GM12878 (cell line): ENCODE results near the gene RABL3. TPM values are rescaled to one million over a fixed set of nuclear protein-coding genes. Genes with fewer than 3 reads are reported as not detected.

ENCODE experiments used
- ATAC-seq: fragments of 200-7000 bp; cut with Tn5 transposase; 3 replicates; pipeline ENCODE4 v1.9.1; 2020; ENCODE audit warnings: mild to moderate bottlenecking, moderate library complexity
- BruUV-seq: library from RNA; stranded (reverse); fragments of 400-500 nt; replicated peaks from 2 replicates; lab custom pipeline; 2021; lab: Mats Ljungman, UMichigan
- CTCF ChIA-PET: fragments of 300-600 bp; sonication (Branson Sonifier 250); formaldehyde crosslinking; extraction: SDS; loops from one replicate; lab custom pipeline; 2021; ENCODE audit warnings: inconsistent platforms; lab: Yijun Ruan, JAX
- POLR2A ChIA-PET: fragments of 350-600 bp; formaldehyde crosslinking; extraction: SDS; loops from one replicate; lab custom pipeline; 2021; ENCODE audit warnings: inconsistent platforms; lab: Charles Lee
- RAD21 ChIA-PET: fragments of 300-600 bp; sonication (Branson Sonifier 250); formaldehyde crosslinking; loops from one replicate; lab custom pipeline; 2023; ENCODE audit warnings: antibody characterized with exemption; ENCODE audit not compliant: unreplicated experiment; lab: Charles Lee
- SMC1A ChIA-PET: fragments of 300-600 bp; sonication (Branson Sonifier 250); formaldehyde crosslinking; loops from one replicate; lab custom pipeline; 2023; ENCODE audit not compliant: unreplicated experiment, uncharacterized antibody; lab: Charles Lee
- DNase-seq: peaks from one replicate; pipeline ENCODE4 v3.0.0-alpha.2; 2011; ENCODE audit warnings: low read depth, low spot score
- FAIRE-seq: peaks from 3 replicates; lab custom pipeline; 2011; peaks lifted over from hg19 to GRCh38; lab: Jason Lieb, UNC
- H2AFZ ChIP-seq: 2 replicates; pipeline ENCODE4 v1.6.0; 2011; ENCODE audit warnings: low read depth, low read length, control low read depth; ENCODE audit not compliant: control insufficient read depth
- H3K27ac ChIP-seq: 2 replicates; pipeline ENCODE4 v1.5.1; 2011; ENCODE audit warnings: control low read depth; ENCODE audit not compliant: control insufficient read depth, insufficient read depth
- H3K27me3 ChIP-seq, 2 experiments: replicated peaks in 1 of 2; 2 replicates each; pipeline versions ENCODE4 v1.6.0 to v1.6.1; 2011; ENCODE audit warnings: low read length in 1 of 2; ENCODE audit not compliant: control insufficient read depth in 2 of 2, insufficient read depth in 2 of 2
- H3K36me3 ChIP-seq, 2 experiments: 2 replicates each; pipeline ENCODE4 v1.5.1; 2011; ENCODE audit warnings: low read length in 1 of 2; ENCODE audit not compliant: control insufficient read depth in 2 of 2, insufficient read depth in 2 of 2
- H3K4me1 ChIP-seq: 2 replicates; pipeline ENCODE4 v1.6.1; 2011; ENCODE audit warnings: mild to moderate bottlenecking, low read length, moderate library complexity, mixed read lengths; ENCODE audit not compliant: control insufficient read depth, insufficient read depth
- H3K4me2 ChIP-seq: 2 replicates; pipeline ENCODE4 v1.6.0; 2011; ENCODE audit warnings: control low read depth; ENCODE audit not compliant: control insufficient read depth, insufficient read depth
- H3K4me3 ChIP-seq: fragments of 200-600 bp; sonication (generic); 2 replicates; pipeline ENCODE4 v1.5.1; 2016
- H3K79me2 ChIP-seq: 2 replicates; pipeline ENCODE4 v1.6.0; 2011; ENCODE audit warnings: low read length; ENCODE audit not compliant: control insufficient read depth, insufficient read depth
- H3K9ac ChIP-seq: 2 replicates; pipeline ENCODE4 v1.8.0; 2011; ENCODE audit warnings: low read length, control low read depth, mixed read lengths; ENCODE audit not compliant: control insufficient read depth, insufficient read depth
- H3K9me3 ChIP-seq: replicated peaks from 3 replicates; pipeline ENCODE4 v1.5.1; 2011; ENCODE audit warnings: mild to moderate bottlenecking, low read length; ENCODE audit not compliant: control insufficient read depth, insufficient read depth
- H4K20me1 ChIP-seq: 2 replicates; pipeline ENCODE4 v1.6.0; 2011; ENCODE audit not compliant: control insufficient read depth, insufficient read depth
- BCL11A ChIP-seq: IDR thresholded peaks from 2 replicates; pipeline ENCODE4 v1.6.1; 2011; ENCODE audit warnings: low read depth, low read length
- BMI1 ChIP-seq: fragments of 450-650 bp; IDR thresholded peaks from 2 replicates; pipeline ENCODE4 v1.6.1; 2016; ENCODE audit warnings: mild to moderate bottlenecking, moderate library complexity, borderline replicate concordance
- EZH2 ChIP-seq: IDR thresholded peaks from 2 replicates; pipeline ENCODE4 v1.6.1; 2012; ENCODE audit warnings: low read depth, mild to moderate bottlenecking, control low read depth, inconsistent platforms, low read length, borderline replicate concordance; ENCODE audit not compliant: control insufficient read depth
- HCFC1 ChIP-seq: fragments of 150-350 bp; IDR thresholded peaks from 2 replicates; pipeline ENCODE4 v1.6.1; 2014; ENCODE audit warnings: low read length
- IRF4 ChIP-seq: IDR thresholded peaks from 2 replicates; pipeline ENCODE4 v1.6.1; 2011; ENCODE audit warnings: low read depth, low read length
- MYB ChIP-seq: fragments of 150-350 bp; IDR thresholded peaks from 2 replicates; pipeline ENCODE4 v1.6.1; 2014; ENCODE audit warnings: mild to moderate bottlenecking, low read depth, low read length, borderline replicate concordance
- ZNF274 ChIP-seq: IDR thresholded peaks from one replicate; pipeline ENCODE4 v1.8.0; 2011; ENCODE audit not compliant: insufficient read length, insufficient read depth
- WGBS: methylation state at CpG from one replicate; pipeline ENCODE4 v1.1.6; 2016; ENCODE audit warnings: low lambda C conversion rate; ENCODE audit not compliant: insufficient replicate concordance, insufficient coverage; ENCODE audit errors: missing lambda C conversion rate; 5-methylcytosine and 5-hydroxymethylcytosine counted together
- in situ Hi-C: fragments of 300-500 bp; cut with MboI; formaldehyde crosslinking; loops from 9 replicates; pipeline ENCODE4 v1.14.3; 2018; ENCODE audit warnings: mixed read lengths
- intact Hi-C: fragments of 100-400 bp; cut with micrococcal nuclease; formaldehyde crosslinking; loops from one replicate; pipeline ENCODE4 v1.14.2; 2022; ENCODE audit not compliant: unreplicated experiment
- polyA plus RNA-seq, 11 experiments: library from polyadenylated mRNA; depleted of rRNA in 4 of 11; unstranded in 6 of 11; stranded (reverse) in 5 of 11; fragments of >200 nt; fragmentation: Nextera tagmentation in 4 of 11; fragmentation: Illumina TruSeq in 1 of 11; extraction: Ambion mirVana in 4 of 11; extraction: Trizol in 1 of 11; gene quantifications; 1 replicate in 1 of 11; 2 replicates in 10 of 11; pipeline versions ENCODE4 v1.2.1 to v1.2.3, GENCODE V29; 2011 to 2016; ENCODE audit warnings: inconsistent platforms in 2 of 11, missing spikeins in 2 of 11, low read depth in 1 of 11
- total RNA-seq, 4 experiments: library from RNA; depleted of rRNA in 3 of 4; stranded (reverse); fragments of >200 nt in 3 of 4; fragmentation: Illumina TruSeq in 1 of 4; extraction: Trizol in 1 of 4; gene quantifications; 2 replicates each; pipeline versions ENCODE4 v1.2.1 to v1.2.3, GENCODE V29; 2013 to 2021
- TF ChIP-seq, protein P1 (sequence below): fragments of 450-650 bp; IDR thresholded peaks from 2 replicates; pipeline ENCODE4 v1.6.1; 2017; ENCODE audit warnings: mild to moderate bottlenecking, low read depth, inconsistent platforms; ENCODE audit not compliant: poor library complexity, severe bottlenecking

RABL3 gene
- total and polyA plus RNA-seq, 10 of the 15 experiments (the other 5 are each of a cell fraction or from before 2014, with no cell fraction given) = 10.5 to 38.0 (median 25.2) TPM

DNA sequence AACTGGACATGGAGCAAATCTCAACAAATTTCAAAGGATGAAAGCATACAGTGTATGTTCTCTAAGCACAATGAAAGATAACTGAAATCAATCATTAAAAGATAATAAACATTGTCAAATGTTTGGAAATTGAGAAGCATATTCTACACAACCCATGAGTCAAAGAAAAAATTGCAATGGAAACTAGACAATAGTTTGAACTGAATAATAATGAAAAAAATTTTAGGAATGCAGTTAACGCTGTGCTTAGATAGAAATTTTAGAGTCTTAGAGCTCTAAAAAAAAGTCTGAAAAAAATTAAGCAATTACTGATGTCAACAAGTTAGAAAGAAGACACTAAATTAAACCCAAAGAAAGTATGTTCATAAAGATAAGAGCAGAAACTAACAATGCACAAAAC lies 15.5 kb downstream of the RABL3 start:
- no peak overlapping the region for H3K27ac ChIP-seq
- H3K9ac ChIP-seq = no peak overlapping the region
- H4K20me1 ChIP-seq = no peaks in the 10 kb centered on the region
- no peak overlapping the region for H3K4me3 ChIP-seq
- ATAC-seq = no peak
- no peak overlapping the region for H3K4me2 ChIP-seq
- CTCF ChIA-PET = no interaction called here
- H3K4me1 ChIP-seq = no peaks in the 10 kb centered on the region
- DNase-seq = no peak
- no peak for TF ChIP-seq MYB
- no peak for TF ChIP-seq BMI1
- TF ChIP-seq HCFC1 = no peak
- TF ChIP-seq EZH2 = no peak
- no peak for TF ChIP-seq ZNF274
- TF ChIP-seq IRF4 = no peak
- TF ChIP-seq, protein P1, sequence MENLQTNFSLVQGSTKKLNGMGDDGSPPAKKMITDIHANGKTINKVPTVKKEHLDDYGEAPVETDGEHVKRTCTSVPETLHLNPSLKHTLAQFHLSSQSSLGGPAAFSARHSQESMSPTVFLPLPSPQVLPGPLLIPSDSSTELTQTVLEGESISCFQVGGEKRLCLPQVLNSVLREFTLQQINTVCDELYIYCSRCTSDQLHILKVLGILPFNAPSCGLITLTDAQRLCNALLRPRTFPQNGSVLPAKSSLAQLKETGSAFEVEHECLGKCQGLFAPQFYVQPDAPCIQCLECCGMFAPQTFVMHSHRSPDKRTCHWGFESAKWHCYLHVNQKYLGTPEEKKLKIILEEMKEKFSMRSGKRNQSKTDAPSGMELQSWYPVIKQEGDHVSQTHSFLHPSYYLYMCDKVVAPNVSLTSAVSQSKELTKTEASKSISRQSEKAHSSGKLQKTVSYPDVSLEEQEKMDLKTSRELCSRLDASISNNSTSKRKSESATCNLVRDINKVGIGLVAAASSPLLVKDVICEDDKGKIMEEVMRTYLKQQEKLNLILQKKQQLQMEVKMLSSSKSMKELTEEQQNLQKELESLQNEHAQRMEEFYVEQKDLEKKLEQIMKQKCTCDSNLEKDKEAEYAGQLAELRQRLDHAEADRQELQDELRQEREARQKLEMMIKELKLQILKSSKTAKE = no peak
- TF ChIP-seq BCL11A = no peak
- intact Hi-C loops = no loop called here
- no peaks in the 10 kb centered on the region for H3K27me3 ChIP-seq
- POLR2A ChIA-PET = no interaction called here
- H3K79me2 ChIP-seq = no peaks in the 10 kb centered on the region
- H3K36me3 ChIP-seq = peaks cover 0 to 5% of the 10 kb centered on the region in 2 experiments; a peak in 1 of 4 replicates
- H2AFZ ChIP-seq = no peak overlapping the region
- no TSS peak for BruUV-seq
- FAIRE-seq = no peak
- SMC1A ChIA-PET = no interaction called here
- in situ Hi-C loops = no loop called here
- no peaks in the 10 kb centered on the region for H3K9me3 ChIP-seq
- RAD21 ChIA-PET = no interaction called here
- 96% methylated on average over 1 of the region's 1 CpG for WGBS
